Activated effector memory CD4-positive, alpha-beta T cell treated with Interleukin-2 at 50 U/mL for 16 hours (primary cell): ENCODE results near the gene NAP1L5.

Experiments used
- DNase-seq: peaks from one replicate; pipeline ENCODE4 v3.0.0-alpha.2; 2020

Gene NAP1L5

DNA sequence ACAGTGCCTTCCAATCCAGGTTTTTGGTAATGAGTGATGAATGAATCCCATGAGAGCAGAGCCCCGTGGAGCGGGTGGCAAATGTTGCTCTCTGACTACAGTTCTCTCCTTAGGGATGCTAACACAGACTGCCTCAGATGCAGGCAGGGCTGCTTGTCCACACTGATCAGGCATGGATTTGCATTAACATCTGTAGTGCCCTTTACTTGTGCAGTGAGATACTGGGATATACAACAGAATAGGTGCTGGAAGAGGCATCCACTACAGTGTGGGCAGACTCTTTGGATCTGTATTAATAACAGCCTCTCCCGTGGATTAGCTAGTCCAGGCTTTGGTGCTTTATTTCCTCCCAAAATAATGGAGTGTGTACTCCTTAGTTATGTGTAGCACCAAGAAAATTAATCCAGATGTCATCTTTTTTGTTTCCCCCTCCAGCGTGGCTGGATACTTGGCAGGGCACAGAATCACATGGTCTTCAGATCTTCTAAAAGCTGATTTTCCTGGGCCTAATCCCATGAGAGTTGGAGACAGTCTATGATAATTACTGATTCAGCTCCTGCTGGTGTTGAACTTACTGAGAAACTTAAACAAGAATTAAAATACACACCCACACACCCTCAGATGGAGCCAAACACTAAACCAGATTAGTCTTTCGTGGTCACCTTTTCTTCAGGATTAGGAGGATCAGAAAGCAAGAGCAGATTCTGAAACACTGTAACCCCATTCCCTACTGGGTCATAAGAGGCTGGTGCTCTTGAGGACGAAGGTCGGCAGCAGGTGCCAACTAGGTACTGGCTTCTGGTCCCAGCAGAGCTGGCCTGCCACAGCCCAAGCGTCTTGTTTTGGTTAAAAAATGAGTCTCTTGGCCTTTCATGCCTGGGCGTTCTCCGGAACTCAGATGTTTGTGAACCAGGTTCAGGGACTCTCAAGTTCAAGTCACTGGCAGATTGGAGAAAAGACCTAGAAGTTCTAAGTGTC is 23.1 kb upstream of the NAP1L5 start:
- DNase-seq: no peak

DNA sequence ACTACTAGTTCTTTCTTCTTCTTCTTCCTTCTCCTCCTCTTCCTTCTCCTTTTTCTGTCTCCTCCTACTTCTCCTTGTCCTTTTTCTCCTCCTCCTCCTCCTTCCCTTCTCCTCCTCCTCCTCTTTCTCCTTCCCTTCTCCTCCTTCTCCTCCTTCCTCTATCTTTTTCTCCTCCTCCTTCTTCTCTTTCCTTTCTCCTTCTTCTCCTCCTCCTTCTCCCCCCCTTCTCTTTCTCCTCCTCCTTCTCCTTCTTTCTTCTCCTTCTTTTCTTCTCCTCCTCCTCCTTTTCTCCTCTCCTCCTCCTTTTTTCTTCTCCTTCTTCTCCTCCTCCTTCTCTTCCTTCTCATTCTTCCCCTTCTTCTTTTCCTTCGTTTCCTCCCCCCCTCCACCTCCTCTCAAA is 21.8 kb upstream of the NAP1L5 start:
- DNase-seq: no peak

DNA sequence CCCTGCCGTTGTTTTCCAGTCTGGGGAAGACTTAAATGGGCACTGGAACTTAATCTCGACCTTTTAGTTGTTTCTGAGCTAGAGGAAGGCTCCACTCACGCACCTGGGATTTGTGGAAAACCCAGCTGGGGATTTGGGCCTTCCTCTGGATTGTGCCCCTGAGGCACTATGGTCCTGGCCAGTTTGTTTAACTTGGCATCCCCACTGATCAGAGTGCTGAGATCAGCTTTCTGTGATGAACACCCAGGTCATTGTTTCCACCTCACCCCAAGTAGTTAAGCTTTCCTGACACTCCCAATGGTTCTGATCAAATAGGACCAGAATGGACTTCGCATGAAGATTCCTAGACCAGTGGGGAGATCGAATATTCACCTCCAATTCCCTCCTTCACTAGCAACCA is 20.5 kb upstream of the NAP1L5 start:
- no peak for DNase-seq

DNA sequence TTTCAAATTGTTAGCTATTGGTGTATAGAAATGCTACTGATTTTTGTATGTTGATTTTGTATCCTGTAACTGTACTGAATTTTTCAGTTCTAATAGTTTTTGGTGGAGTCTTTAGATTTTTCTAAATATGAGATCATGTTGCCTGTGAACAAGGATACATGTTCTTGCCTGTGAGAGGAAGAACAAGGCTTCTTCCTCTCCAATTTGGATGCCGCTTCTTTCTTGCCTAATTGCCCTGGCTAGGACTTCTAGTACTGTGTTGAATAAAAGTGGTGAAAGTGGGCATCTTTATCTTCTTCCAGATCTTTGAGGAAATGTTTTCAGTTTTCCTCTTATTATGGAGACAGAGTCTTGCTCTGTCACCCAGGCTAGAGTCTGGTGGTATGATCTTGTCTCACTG is 16.2 kb upstream of the NAP1L5 start:
- DNase-seq: no peak

DNA sequence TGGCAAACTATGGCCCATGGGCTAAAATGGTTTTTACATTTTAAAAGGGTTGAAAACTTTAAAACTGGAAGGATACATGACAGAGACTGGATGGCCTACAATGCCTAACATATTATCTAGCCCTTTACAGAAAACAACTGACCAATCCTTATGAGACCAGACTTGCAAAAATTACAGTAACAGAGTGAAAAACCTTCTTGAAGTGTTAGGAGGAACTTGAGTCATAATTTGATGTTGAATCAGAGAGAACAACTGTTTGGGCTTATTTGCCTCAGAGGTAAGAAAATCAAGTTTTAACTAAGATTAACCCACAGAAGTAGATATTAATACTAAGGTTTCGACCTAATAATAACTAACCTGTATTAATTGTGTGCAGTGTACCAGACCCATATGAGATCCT is 12.4 kb upstream of the NAP1L5 start:
- DNase-seq: no peak

DNA sequence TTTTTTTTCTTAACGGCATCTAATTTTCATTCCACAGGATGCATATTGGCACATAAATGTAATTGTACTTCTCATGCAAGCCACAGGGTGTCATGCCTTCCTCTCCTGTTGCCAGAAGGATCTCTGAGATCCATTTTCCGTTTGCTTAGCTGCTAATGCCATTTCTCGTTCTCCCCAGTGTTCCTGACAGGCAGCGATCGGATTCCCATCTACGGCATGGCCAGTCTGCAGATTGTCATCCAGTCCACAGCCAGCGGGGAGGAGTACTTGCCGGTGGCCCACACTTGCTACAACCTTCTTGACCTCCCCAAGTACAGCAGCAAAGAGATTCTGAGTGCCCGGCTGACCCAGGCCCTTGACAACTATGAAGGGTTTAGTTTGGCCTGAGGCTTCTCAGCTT is 8.9 kb upstream of the NAP1L5 start:
- no peak for DNase-seq

DNA sequence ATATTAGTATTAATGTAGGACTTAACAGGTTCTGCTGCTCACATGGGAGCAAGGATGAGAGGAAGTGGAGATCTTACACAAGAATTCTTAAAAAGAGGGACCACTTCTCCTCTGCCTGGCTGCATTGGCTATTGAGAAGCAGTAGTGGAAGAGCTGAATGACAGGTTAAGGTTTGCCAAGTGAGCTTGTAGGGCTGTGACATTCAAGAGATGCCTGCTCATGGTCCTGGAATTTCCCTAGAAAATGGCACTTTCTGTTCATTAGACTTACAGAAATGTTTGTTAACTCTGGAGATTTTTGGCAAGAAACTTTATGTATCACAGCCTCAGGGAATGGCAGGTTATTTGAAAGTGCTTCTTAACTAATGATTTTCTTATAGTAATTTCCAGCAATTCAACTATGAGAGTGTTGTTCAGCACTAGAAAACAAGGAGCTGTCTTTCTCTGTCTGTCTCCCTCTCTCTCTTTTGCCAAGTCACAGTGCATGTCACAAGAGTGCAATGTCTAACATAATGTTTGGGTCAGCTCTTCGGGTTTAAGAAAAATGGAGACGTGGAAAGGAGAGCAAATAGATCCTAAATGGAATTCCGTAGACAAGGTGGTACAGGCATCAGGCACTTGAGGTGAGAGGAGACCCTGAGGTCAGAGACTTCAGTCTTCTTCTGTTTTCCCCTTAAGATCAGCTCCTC is 8.3 kb upstream of the NAP1L5 start:
- DNase-seq: no peak

DNA sequence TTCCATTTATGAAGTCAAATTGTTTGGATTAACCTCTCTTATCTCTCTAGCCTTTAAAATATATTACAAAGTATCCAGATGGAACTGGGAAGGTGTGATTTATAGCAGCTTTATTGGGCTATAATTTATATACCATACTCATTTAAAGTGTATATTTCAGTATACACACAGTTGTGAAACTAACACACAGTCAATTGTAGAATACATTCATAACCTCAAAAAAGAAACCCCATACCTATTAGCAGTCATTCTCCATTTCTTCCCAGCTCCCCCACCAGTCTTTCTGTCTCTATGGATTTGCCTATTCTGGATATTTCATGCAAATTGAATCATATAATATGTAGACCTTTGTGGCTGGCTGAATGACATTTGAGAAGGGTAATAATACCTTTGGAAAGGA is 7.6 kb upstream of the NAP1L5 start:
- no peak for DNase-seq

DNA sequence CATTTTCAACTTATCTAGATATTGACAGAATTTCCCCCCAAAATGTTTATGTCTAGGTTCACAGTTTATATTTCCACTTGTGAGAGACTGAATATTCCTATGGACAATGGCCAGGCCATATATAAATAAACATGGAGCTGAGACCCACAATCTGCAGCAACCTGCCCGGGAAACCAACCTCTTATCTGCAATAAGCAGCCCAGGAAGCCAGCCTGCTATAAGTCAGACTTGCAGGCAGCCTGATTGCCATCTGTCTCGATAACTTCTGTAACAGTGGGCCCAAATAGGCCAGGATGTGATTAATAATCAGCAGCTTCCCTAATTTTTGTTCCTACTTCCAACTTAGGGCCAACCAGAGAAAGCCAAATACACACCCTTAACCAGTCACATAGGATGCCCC is 5.2 kb upstream of the NAP1L5 start:
- no peak for DNase-seq

DNA sequence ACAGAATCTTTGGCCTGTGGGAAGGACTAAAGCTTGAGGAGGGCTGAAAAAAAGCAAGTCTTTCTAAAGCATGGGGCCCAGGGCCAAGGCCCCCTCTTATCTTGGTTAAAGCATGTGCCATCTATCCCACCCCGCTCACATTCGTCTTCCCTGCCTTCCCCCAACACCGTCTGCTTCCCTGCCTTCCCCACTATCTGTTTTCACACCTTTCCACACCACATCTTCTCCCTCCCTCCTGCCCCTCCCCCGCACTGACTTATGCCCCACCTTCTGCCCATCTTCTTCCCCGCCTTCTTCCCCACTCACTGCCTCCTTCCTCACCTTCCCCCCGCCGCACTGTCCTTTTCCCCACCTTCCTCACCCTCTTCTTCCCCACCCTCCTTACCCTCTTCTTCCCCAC is 890 bp upstream of the NAP1L5 start:
- DNase-seq: no peak

DNA sequence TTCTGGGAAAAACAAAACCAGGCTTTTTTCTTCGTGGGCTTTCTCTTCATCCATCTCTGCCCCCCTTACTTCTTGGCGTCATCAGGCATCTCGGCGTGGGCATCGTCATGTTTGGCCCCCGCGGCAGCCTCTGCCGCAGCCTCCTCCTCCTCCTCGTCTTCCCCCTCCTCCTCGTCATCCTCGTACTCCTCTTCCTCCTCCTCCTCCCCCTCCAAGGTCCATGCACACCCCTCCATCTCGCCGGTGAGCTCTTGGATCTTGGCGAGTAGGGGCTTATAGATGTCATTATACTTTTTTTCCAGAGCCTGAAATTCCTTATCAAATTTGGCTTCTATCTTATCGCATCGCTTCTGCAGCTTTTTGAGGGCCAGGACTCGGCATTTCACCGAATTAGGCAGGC is 488 bp downstream of the NAP1L5 start:
- no peak for DNase-seq

DNA sequence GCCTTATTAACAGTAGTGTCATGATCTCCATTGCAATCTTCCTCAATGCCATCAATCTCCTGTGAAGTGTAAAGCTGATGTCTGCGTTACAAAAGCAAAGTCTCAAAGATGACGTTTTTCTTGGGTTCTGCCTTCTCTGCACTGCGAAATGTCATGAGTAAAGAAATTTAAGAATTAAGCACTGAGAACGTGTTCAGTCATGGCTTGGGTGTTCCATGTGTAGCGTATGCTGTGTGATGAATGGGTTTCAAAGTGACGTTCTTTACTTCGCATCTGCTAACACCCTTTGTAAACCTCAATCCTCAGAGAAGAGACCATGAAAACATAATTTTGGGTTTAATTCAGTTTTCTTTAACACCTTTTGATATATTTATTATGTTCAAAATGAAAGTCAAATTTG is 999 bp downstream of the NAP1L5 start:
- DNase-seq: no peak

DNA sequence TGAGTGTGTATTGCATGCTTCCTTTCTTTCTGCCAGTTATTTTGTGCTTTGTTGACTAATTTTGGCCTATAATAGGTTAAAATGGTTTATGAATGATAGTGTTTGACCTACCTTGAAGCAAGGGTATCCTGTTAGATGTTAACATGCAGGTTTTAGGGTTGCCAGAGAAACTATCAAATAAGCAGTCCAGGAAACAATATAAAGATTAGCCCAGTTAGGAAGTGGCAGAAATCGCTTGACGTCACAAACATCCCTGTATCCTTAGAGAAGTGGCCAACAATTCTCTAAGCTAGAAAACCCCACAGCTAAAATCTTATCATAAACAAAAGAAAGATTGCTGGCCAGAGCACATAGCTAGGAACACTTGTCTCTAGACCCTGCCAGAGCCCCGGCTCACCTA is 3.8 kb downstream of the NAP1L5 start:
- no peak for DNase-seq

DNA sequence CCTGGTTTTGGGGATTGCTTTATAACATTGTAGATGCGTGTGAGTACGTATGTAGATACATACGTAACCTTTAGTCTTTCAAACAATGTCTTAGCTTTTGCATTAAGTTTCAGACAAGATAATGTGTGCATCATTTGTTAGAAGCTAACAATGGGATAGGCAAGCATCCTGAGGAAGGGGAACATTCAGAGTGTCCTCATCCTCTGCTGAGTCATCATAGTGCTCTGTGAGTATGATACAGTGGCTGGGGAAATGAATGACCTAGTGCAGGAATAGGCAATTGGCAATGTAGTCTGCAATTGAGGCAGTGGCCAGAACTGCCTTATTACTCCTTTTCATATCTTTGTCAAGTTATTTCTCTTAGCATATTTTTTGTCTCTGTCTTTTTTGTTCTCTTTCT is 7.3 kb downstream of the NAP1L5 start:
- DNase-seq: no peak

DNA sequence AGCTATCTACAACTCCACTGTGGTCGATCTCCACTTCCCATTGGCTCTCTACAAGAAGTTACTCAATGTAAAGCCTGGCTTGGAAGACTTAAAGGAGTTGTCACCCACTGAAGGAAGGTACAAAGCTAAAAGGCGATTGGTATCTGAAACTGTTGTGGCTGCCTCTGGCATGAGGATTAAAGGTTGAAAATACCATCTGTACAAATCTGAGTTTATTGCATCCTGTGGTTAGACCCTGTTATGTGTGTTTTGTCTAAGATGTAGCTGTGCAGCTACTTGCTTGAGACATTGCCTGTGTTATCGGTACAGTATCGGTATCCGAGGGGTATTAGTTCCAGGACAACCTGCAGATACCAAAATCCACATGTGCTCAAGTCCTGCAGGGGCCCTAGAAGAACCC is 16.4 kb downstream of the NAP1L5 start:
- DNase-seq: no peak

DNA sequence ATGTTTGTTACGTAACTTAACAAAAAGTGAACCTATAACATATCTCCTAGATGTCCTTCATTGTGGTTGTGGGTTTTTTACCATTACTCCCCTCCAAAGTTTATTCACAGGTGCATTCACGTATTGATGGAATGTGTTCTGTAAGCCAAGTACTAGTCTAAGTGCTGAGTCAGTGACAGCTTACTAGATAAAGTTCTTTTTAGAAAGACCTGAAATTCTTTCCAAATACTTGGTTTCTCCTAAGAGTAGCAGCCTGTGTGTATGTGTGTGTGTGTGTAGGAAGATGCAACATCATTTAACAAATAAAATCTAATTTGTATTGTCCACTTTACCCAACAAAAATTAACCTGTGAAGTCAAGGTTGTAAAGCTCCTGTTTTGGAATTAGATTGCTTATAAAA is 22.1 kb downstream of the NAP1L5 start:
- no peak for DNase-seq

DNA sequence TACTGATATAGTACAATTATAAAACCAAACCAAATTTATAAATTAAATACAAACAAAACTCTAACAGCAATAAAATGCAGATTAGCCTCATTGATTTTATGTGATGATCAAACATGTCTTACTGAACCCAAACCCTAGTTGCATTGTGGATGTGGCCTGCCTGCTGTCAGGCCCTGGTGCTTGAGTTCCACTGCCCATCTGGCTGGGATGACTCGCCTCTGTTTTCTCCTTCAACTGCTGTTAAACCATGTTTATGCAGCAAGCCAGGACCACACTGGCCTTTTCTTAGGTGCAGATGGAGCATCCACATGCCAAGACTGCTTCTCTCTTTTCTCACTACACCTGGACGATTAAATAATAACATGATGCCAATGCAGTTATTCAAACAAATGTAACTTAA is 22.6 kb downstream of the NAP1L5 start:
- no peak for DNase-seq

DNA sequence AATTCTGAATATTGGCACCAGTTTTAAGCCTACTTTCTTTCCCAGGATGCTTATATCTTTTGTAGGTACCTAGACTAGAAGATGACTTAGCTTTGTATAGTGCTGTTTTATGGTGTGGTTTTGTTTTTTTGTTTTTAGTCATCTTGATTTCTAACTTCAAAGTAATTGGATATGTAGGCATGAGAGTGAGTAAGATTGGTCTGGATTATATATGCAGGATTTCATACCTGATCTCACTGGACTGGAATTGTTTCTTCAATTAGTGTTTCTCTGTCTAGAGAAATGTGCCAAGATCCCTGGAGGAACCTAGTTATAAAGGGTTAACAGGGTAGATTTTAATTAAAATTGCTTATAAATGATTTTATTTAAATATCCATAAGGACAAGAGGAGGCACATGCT is 23.1 kb downstream of the NAP1L5 start:
- DNase-seq: no peak

DNA sequence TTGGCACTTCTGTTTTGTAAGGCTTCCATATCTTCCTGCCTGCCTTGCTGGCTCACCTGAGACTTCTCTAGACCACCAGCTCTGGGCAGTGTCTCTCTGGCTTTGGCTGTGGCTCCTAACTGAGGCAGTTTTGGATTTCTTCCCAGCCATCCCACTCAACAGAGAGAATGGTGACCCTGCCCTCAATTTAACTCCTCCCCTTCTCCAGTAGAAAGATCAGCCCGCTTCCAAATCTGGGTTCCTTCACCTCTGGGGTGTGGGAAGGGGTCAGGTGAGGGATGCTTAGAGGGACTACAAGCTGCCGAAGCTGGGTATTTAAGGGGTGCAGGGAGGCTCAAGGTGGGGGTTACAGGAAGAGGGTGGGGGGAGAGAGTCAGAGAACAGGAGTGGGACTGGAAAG is 23.7 kb downstream of the NAP1L5 start:
- DNase-seq: no peak

DNA sequence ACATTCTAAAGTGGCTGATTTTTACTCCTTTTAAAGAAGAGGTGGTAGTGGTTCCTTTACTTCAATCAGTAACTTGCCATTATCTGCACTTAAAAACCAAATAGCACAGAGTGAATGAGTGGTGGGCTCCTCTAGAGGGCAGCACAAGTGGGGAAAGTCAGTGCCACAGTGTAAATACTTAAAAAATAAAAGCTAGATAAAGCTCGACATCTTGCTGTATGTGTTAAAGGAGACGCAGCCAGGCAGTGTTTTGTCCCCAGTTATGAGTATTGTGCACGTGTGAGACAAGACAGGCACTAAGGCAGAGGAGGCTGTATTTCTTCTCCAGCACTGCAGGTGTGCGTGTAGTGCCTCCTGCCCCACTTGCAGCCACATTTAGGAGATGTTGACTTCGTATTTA is 24.6 kb downstream of the NAP1L5 start:
- no peak for DNase-seq

DNA sequence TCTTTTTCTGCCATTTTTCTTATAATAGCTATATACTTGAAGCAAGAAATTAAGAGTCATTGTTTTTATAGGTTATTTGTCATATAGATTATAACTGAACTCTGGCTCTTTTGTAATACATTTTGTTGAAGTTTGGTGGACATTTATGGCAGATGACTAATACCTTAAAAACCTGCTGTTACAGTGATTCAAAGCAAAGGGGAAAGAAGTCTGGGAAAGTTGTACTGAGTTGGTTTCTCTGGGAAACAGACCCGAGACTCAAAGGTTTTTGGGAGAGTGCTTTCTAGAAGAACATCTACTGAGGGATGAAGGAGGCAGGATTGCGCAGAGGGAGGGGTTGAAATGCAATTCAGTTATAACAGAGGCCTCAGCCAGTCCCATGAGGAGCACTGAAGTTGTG is 35.9 kb downstream of the NAP1L5 start:
- DNase-seq: no peak

DNA sequence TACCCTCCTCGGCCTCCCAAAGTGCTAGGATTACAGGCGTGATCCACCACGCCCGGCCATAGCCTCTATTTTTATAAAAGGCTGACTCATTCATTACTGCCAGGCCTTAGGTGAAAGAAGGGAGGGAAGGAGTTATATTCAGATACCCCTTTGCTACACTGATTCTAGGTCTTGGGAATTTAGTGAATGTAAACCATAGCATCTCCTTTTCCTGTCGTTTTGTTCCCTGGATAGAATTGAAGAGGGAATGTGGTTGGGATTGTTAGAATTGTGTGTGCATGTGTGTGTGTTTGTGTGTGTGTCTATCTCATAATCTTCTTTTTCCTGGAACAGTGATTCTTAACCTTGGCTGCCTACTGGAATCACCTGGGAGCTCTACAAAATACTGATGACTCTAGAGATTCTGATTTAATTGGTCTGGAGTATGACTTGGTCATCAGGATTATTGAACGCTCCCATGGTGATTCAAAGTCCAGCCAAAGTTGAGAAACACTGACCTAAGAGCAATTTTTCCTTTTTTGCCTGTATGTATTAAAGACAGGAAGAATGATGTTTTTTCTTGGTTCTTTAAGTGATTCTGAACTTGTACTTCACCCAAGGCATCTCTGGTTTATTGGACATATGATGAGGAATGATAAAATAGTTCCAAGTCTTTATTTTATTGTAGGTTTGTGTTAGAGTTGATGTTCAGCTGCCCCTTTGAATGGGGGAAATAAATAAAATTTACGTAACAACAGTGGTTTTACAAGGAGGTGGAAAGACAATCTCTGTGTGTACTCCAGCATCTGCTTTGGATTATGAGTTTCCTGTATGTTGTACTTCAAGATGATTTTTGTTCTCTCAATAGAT is 37.0 kb downstream of the NAP1L5 start:
- no peak for DNase-seq

DNA sequence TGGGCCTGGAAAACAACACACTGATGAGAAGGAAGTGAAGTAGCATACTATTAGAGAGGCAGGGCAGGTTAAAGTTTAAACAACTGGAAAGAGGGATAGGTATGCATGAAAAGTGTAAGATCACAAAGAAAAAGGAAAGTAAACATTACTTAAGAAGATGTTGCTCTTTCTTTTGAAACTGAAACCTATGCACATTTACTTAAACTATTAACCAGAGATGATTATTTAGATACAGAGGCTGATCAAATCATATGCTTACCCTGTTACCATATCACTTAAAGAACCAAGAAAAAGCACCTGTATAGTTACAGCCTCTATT is 37.8 kb downstream of the NAP1L5 start:
- DNase-seq: no peak
